ENCODE measurements around the gene BPIFB3. TPM values are rescaled to one million over a fixed set of nuclear protein-coding genes. Genes with fewer than 3 reads are reported as not detected.

The BPIFB3 gene
- polyA plus RNA-seq (not detected in 2 replicates), polyA minus RNA-seq (not detected in 2 replicates)

GRCh38 chr20:33053291-33054106, at the start of gene BPIFB3:
TSS of gene BPIFB3 (plus strand) at chr20:33053903. CDS start at chr20:33055436, 1,533 bp downstream.
- Histone ChIP-seq H3K9me3 (ENCODE audit: low read length) (no peaks in the 10 kb centered on the region), H3K79me2 (replicated peaks; ENCODE audit: insufficient read depth, low read length) (no peaks in the 10 kb centered on the region), H3K4me2 (ENCODE audit: low read length) (no peak within 1 kb of the TSS), H3K27ac (ENCODE audit: low read length) (no peak within 1 kb of the TSS), H3K27me3 (ENCODE audit: insufficient read depth, low read depth, low read length) (no peaks in the 10 kb centered on the region), H3K36me3 (ENCODE audit: insufficient read depth, low read length) (no peaks in the 10 kb centered on the region), H3K9ac (ENCODE audit: low read length) (no peak within 1 kb of the TSS), H3K4me3 (ENCODE audit: low read length) (no peak within 1 kb of the TSS), H3K9me2 (ENCODE audit: insufficient read depth, low read length) (no peaks in the 10 kb centered on the region), H3F3A (ENCODE audit: insufficient read depth, low read length, poor library complexity, severe bottlenecking) (no peaks in the 10 kb centered on the region), H2AFZ (ENCODE audit: low read depth, low read length) (no peak within 1 kb of the TSS), H4K20me1 (ENCODE audit: insufficient read depth) (no peaks in the 10 kb centered on the region)
- TF ChIP-seq POLR2AphosphoS5 (IDR thresholded peaks at IDR 0.05) (no peak), EZH2 (IDR thresholded peaks at IDR 0.05; ENCODE audit: borderline replicate concordance, insufficient read depth, low read length, poor library complexity, severe bottlenecking) (no peak), TAF1 (IDR thresholded peaks at IDR 0.05; ENCODE audit: low read depth) (no peak)

- Histone ChIP-seq H3K9me2 (ENCODE audit: insufficient read depth, low read length) (no peaks in the 10 kb centered on the region), H3K79me2 (replicated peaks; ENCODE audit: insufficient read depth, low read length) (no peaks in the 10 kb centered on the region), H2AFZ (ENCODE audit: low read depth, low read length) (no peak within 1 kb of the TSS), H3K4me2 (ENCODE audit: low read length) (no peak within 1 kb of the TSS), H4K20me1 (ENCODE audit: insufficient read depth) (no peaks in the 10 kb centered on the region), H3K4me3 (ENCODE audit: low read length) (no peak within 1 kb of the TSS), H3F3A (ENCODE audit: insufficient read depth, low read length, poor library complexity, severe bottlenecking) (no peaks in the 10 kb centered on the region), H3K36me3 (ENCODE audit: insufficient read depth, low read length) (no peaks in the 10 kb centered on the region), H3K27me3 (ENCODE audit: insufficient read depth, low read depth, low read length) (no peaks in the 10 kb centered on the region), H3K27ac (ENCODE audit: low read length) (no peak within 1 kb of the TSS), H3K9ac (ENCODE audit: low read length) (no peak within 1 kb of the TSS), H3K9me3 (ENCODE audit: low read length) (peaks cover 3% of the 10 kb centered on the region)
- TF ChIP-seq CTCF (IDR thresholded peaks at IDR 0.05; ENCODE audit: poor library complexity, severe bottlenecking), result no peak
Observed at GRCh38 chr20:33004141-33004751, 49.5 kb upstream of the BPIFB3 start, which contains the start of gene SUN5. TSS of gene SUN5 (minus strand) at chr20:33004433. CDS start at chr20:33004340, 93 bp downstream.

GRCh38 chr20:33005132-33005566, 48.6 kb upstream of the BPIFB3 start:
- no peaks in the 10 kb centered on the region for H3F3A ChIP-seq (ENCODE audit: insufficient read depth, low read length, poor library complexity, severe bottlenecking)
- no peaks in the 10 kb centered on the region for H3K36me3 ChIP-seq (ENCODE audit: insufficient read depth, low read length)
- H3K27me3 ChIP-seq (ENCODE audit: insufficient read depth, low read depth, low read length), result no peaks in the 10 kb centered on the region
- H3K79me2 ChIP-seq (replicated peaks; ENCODE audit: insufficient read depth, low read length), result no peaks in the 10 kb centered on the region
- no peak for TF ChIP-seq TAF1 (IDR thresholded peaks at IDR 0.05; ENCODE audit: low read depth)
- TF ChIP-seq SMC3 (conservative IDR thresholded peaks at IDR 0.05; ENCODE audit: poor library complexity), result no peak
- no peak for TF ChIP-seq CTCF (IDR thresholded peaks at IDR 0.05; ENCODE audit: poor library complexity, severe bottlenecking)
- TF ChIP-seq POLR2AphosphoS5 (IDR thresholded peaks at IDR 0.05), result no peak
- no peak for TF ChIP-seq EP300 (conservative IDR thresholded peaks at IDR 0.05; ENCODE audit: poor library complexity, severe bottlenecking)
- TF ChIP-seq REST (IDR thresholded peaks at IDR 0.05; ENCODE audit: borderline replicate concordance), result no peak
- no peaks in the 10 kb centered on the region for H4K20me1 ChIP-seq (ENCODE audit: insufficient read depth)
- no peaks in the 10 kb centered on the region for H3K9me2 ChIP-seq (ENCODE audit: insufficient read depth, low read length)
- H3K27ac ChIP-seq (ENCODE audit: low read length), result no peak overlapping the region
- no peak overlapping the region for H3K4me2 ChIP-seq (ENCODE audit: low read length)
- no peak overlapping the region for H2AFZ ChIP-seq (ENCODE audit: low read depth, low read length)
- H3K9ac ChIP-seq (ENCODE audit: low read length), result no peak overlapping the region
- peaks cover 3% of the 10 kb centered on the region for H3K9me3 ChIP-seq (ENCODE audit: low read length)
- no peak overlapping the region for H3K4me3 ChIP-seq (ENCODE audit: low read length)

Measured in neural cell (in vitro differentiated cells).